GM13977 (cell line): ENCODE data around the gene CASKIN2.
"Not testable (repeated sequence)": the region's sequence is repeated elsewhere in the genome, so short reads cannot be mapped to it uniquely, and the experiment has no call there.

Experiments
- DNase-seq: peaks from one replicate; pipeline ENCODE4 v3.0.0; 2012; ENCODE audit warnings: low spot score
- in situ Hi-C: fragments of 300-500 bp; cut with MboI; formaldehyde crosslinking; loops from one replicate; pipeline ENCODE4 v1.12.0; 2022; ENCODE audit warnings: low sequenced_read_pairs, low pct_unique_long_range_greater_than_20kb, mixed read lengths, inconsistent platforms; ENCODE audit not compliant: unreplicated experiment
- TF ChIP-seq, protein P1 (sequence below): IDR thresholded peaks from 2 replicates; pipeline ENCODE4 v1.5.1; 2012; ENCODE audit warnings: mild to moderate bottlenecking, control low read depth; ENCODE audit not compliant: insufficient read depth; ENCODE audit errors: extremely low read depth, missing control alignments

The CASKIN2 gene

GRCh38 chr17:75525806-75526554 lies 10.6 kb upstream of the CASKIN2 start:
- TF ChIP-seq, protein P1, sequence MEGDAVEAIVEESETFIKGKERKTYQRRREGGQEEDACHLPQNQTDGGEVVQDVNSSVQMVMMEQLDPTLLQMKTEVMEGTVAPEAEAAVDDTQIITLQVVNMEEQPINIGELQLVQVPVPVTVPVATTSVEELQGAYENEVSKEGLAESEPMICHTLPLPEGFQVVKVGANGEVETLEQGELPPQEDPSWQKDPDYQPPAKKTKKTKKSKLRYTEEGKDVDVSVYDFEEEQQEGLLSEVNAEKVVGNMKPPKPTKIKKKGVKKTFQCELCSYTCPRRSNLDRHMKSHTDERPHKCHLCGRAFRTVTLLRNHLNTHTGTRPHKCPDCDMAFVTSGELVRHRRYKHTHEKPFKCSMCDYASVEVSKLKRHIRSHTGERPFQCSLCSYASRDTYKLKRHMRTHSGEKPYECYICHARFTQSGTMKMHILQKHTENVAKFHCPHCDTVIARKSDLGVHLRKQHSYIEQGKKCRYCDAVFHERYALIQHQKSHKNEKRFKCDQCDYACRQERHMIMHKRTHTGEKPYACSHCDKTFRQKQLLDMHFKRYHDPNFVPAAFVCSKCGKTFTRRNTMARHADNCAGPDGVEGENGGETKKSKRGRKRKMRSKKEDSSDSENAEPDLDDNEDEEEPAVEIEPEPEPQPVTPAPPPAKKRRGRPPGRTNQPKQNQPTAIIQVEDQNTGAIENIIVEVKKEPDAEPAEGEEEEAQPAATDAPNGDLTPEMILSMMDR = no peak
- DNase-seq = peak; percentile 60
- in situ Hi-C loops = no loop called here

DNA sequence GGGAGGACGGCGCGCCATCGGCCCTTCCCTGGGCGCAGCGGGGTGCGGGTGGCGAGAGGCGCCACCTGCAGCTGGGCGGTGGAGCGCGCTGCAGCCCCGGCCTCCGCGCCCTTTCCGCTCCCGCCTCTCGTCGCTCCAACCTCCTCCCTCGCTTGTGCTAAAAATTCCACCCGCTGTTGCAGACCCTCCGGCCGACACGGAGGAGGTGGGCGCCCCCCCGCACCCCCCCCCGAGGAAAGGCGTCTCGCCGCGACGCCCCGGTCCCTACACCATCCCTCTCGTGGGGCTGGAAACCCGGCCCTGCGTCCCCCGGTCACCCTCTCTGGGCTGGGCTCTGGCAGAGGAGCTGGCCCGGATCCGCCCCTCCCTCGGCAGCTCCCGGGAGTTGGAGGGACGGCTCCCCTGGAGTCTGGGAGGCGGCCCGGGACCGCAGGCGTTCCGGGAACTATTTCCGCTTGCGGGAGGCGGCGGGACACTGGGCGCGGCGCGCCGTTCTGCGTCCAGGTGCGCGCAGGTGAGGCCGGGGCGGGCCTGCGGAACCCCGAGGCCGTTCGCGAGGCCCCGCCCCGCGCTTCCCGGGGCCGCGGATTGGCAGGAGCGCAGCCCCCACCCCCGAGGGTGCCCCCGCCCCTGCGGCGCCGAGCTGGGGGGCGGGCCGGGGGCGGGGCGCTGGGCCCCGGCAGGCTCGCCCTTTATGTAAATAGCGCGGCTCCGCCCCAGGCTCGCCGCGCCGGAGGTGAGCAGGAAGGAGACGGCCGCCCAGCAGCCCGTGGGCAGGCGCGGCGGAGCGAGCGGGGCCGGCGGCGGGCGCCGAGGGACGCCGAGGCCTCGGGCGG lies 9.9 kb upstream of the CASKIN2 start, which contains the start of gene LLGL2:
TSS of gene LLGL2 (plus strand) at position 728 of the 836 bp plus-strand sequence. CDS start 17,730 bp downstream, outside the sequence.
- TF ChIP-seq, protein P1 = peak; percentile 64
- DNase-seq = peak; percentile 98
- in situ Hi-C loops = no loop called here

- TF ChIP-seq, protein P1 = no peak
- DNase-seq = no peak
- in situ Hi-C loops = no loop called here
Observed at GRCh38 chr17:75524269-75524969, 9.1 kb upstream of the CASKIN2 start.

DNA sequence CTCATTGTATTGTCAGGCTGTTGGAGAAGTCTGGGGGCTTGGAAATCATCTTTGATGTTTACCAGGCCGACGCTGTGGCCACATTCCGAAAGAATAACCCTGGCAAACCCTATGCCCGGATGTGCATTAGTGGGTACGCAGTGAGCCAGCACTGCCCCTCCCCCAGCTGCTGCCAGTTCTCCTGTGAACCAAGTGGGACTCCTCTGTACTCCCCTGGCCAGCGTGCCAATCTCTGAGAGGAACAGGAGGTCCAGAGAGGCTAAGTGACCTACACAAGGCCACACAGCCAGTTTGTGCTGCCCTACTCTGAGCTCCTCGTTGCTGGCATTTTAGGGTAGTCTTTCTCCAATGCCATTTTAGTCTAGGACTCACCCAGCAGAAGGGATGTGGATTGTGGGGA lies 8.3 kb upstream of the CASKIN2 start:
- no peak for DNase-seq
- in situ Hi-C loops = no loop called here
- TF ChIP-seq, protein P1 = no peak

DNA sequence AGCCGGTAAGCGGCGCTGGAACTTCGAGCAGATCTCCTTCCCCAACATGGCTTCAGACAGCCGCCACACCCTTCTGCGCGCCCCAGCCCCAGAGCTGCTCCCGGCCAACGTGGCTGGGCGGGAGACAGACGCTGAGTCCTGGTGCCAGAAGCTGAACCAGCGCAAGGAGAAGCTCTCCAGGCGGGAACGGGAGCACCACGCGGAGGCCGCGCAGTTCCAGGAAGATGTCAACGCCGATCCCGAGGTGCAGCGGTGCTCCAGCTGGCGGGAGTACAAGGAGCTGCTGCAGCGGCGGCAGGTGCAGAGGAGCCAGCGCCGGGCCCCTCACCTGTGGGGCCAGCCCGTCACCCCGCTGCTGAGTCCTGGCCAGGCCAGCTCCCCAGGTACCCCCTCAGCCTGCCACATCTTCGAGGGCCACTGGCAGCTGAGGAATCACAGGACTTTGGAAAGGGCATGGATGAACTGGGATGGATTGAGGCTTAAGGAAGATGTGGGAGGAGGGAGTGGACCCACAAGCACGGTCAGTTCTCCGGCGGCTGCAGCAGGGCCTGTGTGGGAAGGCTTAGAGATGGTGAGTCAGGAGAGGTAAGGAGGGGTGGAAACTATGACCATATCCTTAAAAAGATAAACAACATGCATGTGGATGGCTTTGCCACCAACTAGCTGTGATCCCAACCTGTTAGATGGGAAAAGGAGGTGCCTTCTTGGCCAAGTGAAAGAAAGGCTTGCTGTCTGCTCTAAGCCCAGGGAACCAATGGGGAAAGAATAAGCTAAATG lies 6.8 kb upstream of the CASKIN2 start:
- in situ Hi-C loops = no loop called here
- TF ChIP-seq, protein P1 = no peak
- no peak for DNase-seq

DNA sequence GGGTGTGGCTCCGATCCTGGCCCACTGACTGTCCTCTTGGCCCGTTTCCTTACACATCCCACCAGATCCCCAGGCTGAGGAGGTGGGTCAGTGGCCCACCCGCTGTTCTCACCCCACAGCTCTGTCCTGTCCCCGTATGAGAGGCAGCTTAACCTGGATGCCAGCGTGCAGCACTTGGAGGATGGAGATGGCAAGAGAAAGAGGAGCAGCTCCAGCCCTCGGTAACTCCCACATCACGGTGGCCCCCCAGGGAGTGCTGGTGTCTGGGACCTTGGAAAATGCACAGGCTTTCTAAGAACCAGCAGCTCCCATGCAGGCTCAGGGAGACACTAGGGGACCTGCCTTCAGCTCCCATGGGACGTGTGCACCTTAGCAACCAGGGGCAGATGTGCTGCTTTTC lies 6.0 kb upstream of the CASKIN2 start:
- in situ Hi-C loops = no loop called here
- DNase-seq = no peak
- TF ChIP-seq, protein P1 = no peak

GRCh38 chr17:75520413-75520812 lies 5.1 kb upstream of the CASKIN2 start:
- in situ Hi-C loops, DNase-seq: not testable (repeated sequence)
